CD4-positive, alpha-beta T cell treated with Interleukin-21 for 1 hour (primary cell): ENCODE data around the gene CTNNA2.
"Not testable (repeated sequence)": the region's sequence is repeated elsewhere in the genome, so short reads cannot be mapped to it uniquely, and the experiment has no call there.

Experiments used
- DNase-seq: peaks from one replicate; pipeline ENCODE4 v3.0.0-alpha.2; 2020

Gene CTNNA2

DNA sequence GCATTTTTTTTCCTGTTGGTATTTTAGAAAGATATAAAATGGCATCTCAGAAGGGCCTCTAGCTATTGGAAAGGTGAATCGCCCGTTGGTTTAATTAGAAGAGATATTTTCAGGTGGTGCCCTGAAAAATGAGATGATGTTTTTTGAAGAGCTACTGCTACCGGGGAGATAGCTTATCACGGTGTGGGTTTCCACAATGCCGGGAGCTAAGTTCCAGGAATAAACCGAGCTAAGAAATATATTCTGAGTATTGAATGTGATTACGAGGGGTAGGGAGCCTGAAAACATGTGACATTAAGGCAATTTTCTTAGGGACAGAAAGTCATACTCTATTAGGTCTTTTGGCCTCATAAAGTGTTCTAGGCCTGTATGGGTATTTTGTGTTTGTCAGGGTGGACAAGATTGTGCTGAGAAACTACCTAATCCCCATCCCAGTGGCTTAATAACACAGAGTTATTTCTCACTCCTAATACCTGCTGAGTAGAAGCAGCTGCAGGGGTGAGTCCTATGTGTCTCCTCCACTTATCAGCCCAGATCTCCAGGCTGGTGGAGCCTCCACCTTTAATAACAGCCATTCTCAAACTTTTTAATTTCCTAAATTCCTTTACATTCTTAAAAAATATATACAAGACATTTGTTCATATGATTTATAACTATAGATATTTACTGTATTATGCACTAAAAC, 641.5 kb downstream of the CTNNA2 start:
- DNase-seq: no peak

DNA sequence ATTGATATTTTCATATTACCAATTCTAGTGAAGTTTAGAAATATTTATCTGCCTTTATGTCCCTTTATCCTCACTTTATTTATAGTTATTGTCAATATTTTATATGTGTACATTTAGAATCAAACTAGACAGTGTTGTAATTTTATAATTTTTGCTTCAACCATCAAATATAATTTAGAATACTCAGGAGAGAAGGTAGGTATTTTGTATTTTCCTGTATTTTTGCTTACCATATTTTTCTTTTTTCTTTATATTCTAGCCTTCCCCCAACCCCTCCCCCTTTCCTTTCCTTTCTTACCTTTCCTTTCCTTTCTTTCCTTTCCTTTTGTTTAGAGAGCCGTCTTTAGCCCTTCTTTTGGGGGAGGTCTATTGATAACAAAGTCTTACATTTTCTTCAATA, 651.5 kb downstream of the CTNNA2 start:
- no peak for DNase-seq

DNA sequence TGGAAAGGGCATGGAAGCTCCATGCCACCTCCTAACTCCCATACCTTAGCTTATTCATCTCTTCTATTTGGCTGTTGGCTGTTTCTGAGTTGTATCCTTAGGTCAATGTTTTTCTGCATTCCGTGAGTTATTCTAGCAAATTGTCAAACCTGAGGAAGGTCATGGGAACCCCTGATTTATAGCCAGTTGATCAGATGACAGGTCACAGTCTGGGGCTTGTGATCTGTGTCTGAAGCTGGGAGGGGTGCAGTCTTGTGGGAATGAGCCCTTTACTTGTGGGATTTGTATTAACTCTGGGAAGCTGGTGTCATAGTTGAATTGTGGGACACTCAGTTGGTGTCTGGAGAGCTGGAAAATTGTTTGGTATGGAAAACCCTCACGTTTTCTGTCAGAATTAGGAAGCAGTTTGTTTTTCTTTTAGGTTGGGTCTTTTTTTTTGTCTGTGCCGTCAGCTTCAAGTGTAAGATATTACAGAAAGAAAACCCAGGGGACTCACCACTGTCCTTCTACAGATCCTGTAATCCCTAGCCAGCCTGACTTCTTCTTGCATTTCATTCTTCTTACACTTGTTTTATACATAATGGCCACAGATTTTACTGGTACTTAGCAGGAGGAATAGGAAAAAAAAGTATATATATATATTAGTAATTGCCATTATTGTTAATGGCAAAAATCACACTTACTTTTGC, 653.8 kb downstream of the CTNNA2 start:
- no peak for DNase-seq

DNA sequence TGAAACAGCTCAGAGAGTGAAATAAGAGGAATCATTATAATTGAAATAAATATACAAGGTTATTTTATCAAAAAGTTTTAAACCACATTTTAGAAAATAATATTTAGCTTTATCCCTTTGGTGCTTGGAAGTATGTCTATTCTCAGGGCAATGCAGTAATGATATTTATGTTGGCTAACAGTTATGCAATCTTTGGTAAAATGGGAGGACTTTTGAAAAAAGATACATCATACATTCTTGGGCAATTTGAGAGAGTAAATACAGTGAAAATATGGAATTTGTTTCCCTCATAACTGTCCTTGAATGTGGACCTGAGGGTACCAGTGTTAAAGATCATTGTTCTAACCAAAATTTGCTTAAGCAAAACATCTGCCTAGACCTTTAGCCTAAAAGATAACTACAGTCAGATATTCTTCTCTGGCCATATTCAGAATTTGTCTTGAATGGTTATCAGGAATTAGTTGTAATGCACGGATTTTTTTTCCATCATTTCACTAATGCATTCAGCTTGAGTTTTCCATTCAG, 654.5 kb downstream of the CTNNA2 start:
- no peak for DNase-seq

DNA sequence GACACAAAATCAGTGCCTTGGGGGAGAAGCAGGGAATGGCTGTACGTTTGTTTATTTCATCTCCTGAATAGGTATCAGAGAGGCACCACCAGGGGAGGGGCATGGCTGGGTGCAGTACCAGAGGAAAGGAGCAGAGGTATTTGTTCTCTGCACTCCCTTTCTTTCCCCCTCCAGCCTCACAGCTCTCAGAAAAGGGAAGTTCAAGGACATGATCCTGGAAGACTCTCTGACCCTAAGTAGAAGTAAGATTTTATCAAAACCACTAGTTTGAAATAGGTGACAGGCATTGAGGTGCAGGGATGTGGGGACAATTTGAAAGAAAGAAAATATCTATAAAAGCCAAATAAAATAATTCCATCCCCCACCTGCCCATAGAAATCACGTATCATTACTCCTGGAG, 655.2 kb downstream of the CTNNA2 start:
- no peak for DNase-seq

DNA sequence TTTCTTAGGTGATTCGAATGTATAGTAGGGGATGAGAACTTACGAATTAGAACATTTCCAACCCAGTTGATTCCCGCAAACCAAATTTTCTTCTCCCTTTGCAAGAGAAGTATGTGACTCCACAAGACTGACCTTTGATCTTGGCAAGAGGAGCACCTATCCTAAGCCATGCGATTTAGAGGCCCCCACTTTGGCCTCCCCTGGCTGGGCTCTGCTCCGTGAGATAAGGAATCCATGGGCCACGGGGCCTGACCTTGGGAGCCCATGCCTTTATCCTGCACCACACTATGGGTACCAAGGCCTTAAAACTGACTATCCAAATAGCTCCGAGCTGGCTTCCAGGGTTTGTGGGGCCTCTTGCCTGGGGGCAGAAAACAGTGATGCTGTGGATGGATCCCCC, 656.0 kb downstream of the CTNNA2 start:
- no peak for DNase-seq

DNA sequence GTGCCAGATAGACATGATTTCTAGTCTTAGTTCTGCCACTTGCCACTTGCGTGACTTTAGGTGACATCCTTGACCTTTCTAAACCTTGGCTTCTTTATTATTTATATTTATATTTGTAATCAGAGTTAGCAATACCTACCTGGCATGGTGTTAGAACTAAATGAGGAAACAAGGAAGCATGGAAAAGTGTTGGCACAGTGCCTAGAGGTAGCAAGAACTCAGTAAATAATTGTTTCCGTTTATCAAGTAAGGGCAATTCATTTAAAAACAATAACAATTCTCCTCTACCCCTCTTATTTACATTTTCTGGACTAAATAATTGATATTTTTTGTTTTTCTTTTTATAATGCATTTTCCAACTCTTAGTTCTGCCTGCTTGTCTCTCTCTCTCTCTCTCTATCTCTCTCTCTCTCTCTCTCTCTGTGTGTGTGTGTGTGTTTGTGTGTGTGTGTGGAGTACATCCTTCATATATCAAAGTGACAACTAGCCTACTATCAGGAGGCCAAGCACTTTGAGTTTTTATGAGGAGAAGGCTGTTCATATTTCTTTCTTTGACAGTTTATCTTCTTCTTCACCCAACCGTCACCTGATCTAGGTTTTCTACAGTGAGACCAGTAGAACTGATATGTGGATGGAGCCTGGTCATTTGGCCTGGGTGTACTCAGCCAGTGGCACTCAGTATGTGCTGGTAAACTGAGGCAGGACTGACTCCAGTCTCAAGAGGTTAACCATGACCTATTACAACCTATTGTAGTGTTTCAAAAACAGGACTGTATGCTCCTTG, 657.2 kb downstream of the CTNNA2 start:
- no peak for DNase-seq

DNA sequence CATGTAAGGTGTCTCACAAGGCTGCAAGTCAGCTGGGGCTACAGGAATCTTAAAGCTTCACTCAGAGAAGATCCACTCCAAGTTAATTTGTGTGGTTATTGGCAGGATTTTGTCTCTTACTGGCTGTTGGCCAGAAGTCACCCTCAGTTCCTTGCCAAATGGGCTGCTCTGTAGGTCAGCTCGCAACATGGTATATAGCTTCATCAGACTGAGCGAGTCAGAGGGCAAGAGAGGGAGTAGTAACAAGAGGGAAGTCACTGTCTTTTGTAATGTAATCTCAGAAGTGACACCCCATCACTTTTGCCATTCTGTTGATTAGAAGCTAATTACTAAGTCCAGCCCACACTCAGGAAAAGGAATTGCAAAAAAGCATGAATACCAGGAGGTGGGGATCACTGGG, 672.2 kb downstream of the CTNNA2 start:
- no peak for DNase-seq

DNA sequence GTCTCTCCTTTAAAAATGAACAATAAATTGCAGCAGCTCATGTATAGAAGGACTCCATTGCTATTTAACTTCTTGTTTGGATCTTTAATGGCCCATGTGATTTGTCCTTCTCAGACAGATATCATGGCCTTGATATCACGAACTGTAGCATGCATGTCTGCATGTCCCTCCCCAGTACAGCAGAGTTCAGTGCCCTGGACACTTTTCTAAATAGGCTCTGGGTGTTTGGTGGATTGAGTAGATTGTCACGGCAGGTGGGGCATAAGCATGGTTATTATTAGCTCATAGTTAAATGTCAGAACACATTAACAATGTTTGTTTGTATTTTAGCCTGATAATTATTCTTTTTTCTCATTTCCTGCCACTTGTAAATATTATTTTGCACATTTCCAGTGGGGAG, 673.4 kb downstream of the CTNNA2 start:
- no peak for DNase-seq

DNA sequence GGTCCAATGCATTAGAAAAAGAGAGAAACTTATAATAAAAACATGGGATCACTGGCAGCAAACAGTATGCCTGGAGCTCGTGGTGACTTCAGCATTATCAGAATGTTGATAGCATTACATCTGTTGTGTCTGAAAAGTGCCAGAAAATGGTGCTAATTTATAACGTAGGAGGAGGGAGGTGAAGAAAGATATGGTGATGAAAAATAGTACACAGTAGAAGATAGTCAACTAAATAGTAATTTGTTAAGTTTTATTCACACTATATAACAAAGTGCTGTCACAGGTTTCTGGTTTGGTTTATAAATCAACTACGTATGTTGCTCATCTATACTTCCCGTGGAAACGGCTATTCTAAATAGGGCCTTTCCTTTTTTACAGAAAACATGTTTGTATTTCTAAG, 674.3 kb downstream of the CTNNA2 start:
- no peak for DNase-seq

DNA sequence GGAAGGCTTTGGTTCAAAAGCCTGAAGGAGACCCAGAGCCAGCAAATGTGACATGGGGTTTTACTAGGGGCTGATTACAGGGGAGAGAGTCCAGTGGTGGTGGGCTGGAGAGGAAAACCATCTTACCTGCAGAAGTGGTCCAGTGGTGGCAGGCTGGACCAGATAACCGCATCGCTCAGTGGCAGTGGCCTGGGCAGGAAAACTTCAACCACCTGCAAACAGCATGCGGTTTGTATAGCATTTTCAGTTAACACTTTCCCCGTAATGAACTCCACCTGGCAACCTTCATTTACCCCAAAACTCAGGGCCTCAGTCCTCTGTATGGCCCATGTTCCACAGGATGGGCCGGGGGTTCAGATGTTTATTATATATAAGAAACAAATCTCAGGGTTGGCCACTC, 677.3 kb downstream of the CTNNA2 start:
- DNase-seq: no peak

DNA sequence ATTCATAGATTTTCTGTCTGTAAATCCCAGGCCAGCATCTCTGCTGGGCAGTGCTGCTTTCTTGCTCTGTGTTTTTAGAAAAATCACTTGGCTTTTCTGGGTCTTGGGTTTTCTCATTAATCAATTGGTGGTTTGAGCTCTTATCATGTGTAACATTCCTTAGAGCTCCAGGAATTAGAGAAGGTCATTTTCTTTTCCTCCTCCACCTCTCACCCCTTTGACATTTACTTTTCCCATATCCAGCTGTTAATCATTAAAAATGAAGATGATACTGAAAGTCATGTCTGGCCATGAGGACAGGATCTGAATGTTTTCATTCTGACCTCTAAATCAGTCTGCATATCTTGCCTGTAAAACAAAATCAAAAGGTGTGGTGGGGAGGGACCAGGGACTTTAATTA, 680.7 kb downstream of the CTNNA2 start:
- no peak for DNase-seq

DNA sequence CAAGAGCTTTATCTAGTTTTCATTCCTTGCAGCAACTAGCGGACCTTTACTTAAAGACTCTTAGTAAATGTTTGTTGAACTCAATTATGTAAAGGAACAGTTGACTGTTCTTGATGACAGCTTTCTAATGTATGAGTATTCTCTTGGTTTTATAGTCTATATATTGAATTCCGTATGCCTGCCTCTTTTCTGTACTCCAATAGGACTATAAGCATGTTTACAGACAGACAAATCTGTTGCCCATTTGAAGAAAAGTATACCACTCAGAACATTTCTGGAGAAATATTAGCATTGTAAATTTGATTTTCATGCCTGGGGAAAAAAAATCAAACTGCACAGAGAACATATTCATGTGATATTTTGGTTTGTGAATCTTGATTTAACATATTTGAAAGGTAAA, 682.2 kb downstream of the CTNNA2 start:
- DNase-seq: no peak

DNA sequence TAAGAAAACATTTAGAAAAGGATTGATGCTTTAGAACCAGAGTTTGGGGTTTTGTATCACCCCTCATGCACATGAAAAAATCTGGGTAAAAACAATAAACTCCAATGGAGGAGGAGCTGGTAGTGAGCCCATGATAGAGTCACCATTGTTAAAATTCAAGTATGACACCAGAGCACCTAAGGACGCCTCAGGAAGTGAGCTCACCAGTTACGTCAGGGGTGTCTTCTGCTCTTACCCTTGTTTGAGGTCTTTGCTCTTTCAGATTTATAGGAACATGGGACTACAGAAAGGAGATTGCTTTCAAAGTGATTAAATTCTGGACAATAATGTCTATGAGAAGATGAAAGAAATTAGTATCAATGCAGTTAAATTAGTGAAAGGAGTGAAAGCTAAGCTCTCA, 685.2 kb downstream of the CTNNA2 start:
- no peak for DNase-seq

DNA sequence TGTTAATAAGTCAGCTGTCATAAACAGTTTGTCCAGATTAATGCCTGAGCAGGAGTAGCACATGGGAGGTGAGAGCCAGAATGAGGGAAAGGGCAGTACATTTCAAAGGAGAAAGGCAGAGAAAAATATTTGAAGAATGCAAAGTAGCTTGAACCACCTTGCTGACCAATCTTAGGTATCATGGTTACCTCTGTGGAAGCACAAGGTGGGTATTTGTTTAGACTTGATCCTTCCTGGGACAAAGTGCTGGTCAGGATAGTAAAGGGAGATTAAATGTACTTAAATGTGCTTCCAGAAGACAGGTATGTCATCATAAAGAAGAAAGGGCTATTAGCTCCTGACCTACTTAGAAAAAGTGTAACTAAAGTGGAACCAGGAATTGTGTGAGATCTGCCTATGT, 686.7 kb downstream of the CTNNA2 start:
- no peak for DNase-seq

DNA sequence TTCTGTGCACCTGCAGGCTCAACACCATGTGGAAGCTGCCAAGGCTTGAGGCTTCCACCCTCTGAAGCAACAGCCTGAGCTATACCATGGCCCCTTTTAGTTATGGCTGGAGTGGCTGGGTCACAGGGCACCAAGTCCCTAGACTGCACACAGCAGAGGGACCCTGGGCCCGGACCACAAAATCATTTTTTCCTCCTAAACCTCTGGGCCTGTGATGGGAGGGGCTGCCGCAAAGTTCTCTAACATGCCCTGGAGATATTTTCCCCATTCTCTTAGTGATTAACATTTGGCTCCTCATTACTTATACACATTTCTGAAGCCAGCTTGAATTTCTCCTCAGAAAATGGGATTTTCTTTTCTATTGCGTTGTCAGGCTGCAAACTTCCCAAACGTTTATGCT, 691.1 kb downstream of the CTNNA2 start:
- DNase-seq: not testable (repeated sequence)

DNA sequence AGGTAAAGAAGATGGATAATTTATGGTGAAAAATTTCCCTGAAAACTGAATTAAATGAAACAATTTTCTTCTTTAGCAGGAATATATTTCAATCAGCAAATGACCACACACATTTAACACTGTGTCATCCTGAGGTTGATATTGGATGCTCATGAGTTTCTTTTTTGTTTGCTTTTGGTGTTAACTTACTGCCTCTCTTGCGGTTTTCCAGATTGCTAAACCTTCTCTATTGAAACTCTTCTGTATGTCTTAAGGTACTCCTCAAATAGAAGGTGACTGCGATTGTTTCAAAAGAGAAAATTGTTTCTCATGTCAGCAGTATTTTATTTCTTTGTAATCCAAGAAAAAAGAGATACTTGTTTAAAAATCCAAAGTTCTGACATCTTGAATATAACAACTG, 692.6 kb downstream of the CTNNA2 start:
- no peak for DNase-seq

DNA sequence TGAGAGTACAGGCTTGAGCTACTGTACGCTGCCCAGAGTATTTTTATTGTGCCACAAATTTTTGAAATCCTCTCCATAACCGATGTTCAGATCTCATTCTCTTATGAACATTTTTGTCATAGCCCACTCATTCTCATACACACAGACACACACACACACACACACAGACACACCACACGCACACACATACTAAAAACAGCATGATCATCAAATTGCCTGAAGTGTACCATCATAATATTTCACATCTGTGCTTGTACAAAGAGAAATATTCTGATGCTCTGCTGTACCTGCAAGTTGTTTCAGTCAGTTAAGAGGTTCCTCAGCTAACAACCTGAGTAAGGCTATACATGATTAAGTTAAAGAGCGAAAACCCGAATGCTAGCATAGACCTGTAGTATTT, 696.6 kb downstream of the CTNNA2 start:
- DNase-seq: no peak

DNA sequence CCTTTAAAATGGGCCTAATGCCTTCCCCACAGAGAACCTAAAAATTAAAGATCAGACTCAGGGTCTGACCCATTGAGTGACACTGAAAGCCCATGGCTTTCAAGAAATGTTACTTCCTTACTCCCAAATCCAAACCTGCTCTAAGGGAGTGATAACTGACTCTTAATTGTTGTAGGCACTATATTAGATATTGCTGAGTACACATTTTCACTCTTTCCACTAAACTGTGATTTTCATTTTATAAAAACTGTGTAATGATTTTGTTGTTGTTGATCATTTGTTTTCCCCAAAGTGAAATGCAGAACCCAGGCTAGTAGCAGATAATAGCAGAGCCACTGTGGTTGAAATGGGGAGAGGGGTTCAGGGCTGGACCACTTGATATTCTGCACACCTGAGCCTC, 704.6 kb downstream of the CTNNA2 start:
- DNase-seq: no peak

DNA sequence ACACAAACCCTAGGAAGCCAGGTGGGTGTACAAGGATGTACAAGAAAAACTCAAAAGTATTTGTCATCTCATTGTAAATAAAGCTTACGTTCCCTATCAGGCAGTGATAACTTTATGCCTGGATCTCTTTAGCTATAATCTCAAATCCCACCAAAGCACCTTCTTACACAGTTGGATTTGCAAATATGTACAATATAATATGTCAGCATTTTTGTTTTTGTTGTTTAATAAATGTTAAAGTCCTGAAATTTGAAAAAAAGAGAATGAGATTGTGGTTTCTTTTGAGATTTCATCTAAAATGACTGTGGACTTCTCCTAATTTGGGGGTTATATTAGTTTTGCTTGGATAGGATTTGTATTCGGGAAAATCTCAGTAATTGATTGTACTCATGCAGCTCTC, 709.8 kb downstream of the CTNNA2 start:
- no peak for DNase-seq

DNA sequence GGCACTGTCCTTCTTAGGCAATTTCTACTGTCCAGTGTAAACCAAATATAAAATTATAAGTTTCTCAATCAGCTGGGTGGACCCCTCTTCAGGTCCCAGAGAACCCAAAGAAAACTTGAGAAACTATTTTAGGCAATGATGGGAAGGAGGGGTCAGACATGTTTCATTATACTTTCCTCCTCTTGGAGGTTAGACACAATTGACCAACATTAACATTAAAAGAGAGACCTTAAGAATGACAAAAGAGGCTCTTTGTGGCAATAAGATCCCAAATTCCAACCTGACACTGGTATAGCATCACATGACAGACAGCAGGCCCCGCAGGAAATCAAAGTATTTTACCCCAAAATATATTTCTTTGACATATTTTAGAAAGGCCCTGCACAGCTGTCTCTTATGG, 718.6 kb downstream of the CTNNA2 start:
- DNase-seq: no peak

DNA sequence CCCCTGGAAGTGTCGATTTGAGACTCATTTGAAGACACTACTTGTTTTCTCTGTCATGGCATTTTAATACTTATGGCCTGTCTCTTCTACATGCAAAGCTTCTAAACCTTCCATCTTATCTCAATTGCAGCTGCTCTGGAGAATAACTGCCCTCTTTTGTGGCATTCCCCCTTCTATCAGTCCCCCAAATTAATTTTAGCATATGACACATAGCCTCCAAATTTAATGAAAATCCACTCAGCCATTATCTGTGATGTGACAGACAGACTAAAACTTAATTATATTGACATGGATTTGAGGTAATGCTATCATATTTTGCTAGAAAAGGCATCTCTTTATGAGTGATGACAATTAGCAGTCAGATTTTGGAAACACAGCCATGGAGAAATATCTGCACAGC, 720.5 kb downstream of the CTNNA2 start:
- no peak for DNase-seq

DNA sequence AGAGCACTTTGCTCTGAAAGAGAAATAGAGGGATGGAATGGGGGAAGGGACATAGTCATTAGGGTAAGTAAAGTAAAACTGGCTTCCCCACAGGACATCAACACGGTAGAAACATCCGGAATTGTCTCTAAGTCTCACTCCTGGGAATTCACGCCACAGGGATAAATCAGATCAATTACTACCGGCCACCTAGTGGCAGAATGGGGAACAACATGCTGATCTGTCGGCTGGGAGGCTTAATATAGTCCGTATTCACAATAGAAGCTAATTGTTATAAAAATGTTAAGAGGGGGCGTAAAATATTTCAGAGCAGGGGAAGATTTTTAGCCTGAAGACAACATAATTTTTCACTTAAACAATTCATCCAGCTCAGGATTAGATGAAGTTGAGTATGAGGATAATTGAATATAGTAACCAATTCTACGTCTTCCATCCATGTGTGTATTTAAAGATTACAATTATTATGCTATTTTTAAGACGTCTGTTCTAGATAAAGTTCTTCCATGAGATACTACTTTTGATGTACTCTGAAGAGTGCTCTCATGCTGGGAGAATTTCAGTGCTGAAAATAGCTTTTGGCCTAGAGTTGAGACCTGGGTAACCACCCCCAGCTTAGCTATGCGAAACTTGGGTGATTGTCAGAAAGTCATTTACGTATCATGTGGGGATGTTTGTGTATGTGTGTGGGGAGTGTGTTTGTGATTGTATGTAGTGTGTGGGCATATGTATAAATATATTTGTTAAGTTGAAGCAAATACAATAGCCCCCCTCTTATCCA, 726.0 kb downstream of the CTNNA2 start:
- no peak for DNase-seq
